Measurements from ENCODE around the gene PPP6R2. TPM values are rescaled to one million over a fixed set of nuclear protein-coding genes. Genes with fewer than 3 reads are reported as not detected.

The PPP6R2 gene
- polyA plus RNA-seq, 1 experiment = 26.6 TPM

GRCh38 chr22:50439871-50440331 is 96.8 kb downstream of the PPP6R2 start:
- POLR2A ChIA-PET = interaction anchor here (1.1 kb wide), 1 partner anchor 11 kb away, joined by 3 read pairs; no protein-coding TSS in a partner anchor
- H3K27me3 ChIP-seq (ENCODE audit: control insufficient read depth, insufficient read depth, low read length) = no peaks in the 10 kb centered on the region

GRCh38 chr22:50440544-50441249 is 97.6 kb downstream of the PPP6R2 start:
- POLR2A ChIA-PET = no interaction called here
- TF ChIP-seq CTCF (IDR thresholded peaks at IDR 0.05; ENCODE audit: low read depth, low read length) = no peak
- no peak for DNase-seq (ENCODE audit: low read depth, low spot score)
- H3K4me3 ChIP-seq (ENCODE audit: low read depth, low read length) = no peak overlapping the region
- no peak overlapping the region for H3K27ac ChIP-seq (ENCODE audit: low read depth, low read length)
- CTCF ChIA-PET = no interaction called here
- H3K9me3 ChIP-seq (ENCODE audit: control insufficient read depth, insufficient read depth, low read length) = no peaks in the 10 kb centered on the region; the same call in 1 of the 2 replicates
- no peaks in the 10 kb centered on the region for H3K27me3 ChIP-seq (ENCODE audit: control insufficient read depth, insufficient read depth, low read length)

More at GRCh38 chr22:50439871-50440331, 96.8 kb downstream of the PPP6R2 start:
- TF ChIP-seq CTCF (IDR thresholded peaks at IDR 0.05; ENCODE audit: low read depth, low read length) = no peak
- DNase-seq (ENCODE audit: low read depth, low spot score) = no peak
- CTCF ChIA-PET = no interaction called here
- Histone ChIP-seq H3K9me3 (ENCODE audit: control insufficient read depth, insufficient read depth, low read length) (no peaks in the 10 kb centered on the region; the same call in 1 of the 2 replicates), H3K4me3 (ENCODE audit: low read depth, low read length) (no peak overlapping the region), H3K27ac (ENCODE audit: low read depth, low read length) (no peak overlapping the region)

GRCh38 chr22:50441428-50441993 is 98.4 kb downstream of the PPP6R2 start:
- DNase-seq (ENCODE audit: low read depth, low spot score) = no peak
- no peaks in the 10 kb centered on the region for H3K27me3 ChIP-seq (ENCODE audit: control insufficient read depth, insufficient read depth, low read length)
- H3K9me3 ChIP-seq (ENCODE audit: control insufficient read depth, insufficient read depth, low read length) = no peaks in the 10 kb centered on the region; the same call in 1 of the 2 replicates
- CTCF ChIA-PET = interaction anchor here (1.2 kb wide), 1 partner anchor 9 kb away, joined by 3 read pairs; no protein-coding TSS in a partner anchor
- H3K27ac ChIP-seq (ENCODE audit: low read depth, low read length) = no peak overlapping the region
- no peak for TF ChIP-seq CTCF (IDR thresholded peaks at IDR 0.05; ENCODE audit: low read depth, low read length)
- no peak overlapping the region for H3K4me3 ChIP-seq (ENCODE audit: low read depth, low read length)
- POLR2A ChIA-PET = no interaction called here

- no peak for DNase-seq (ENCODE audit: low read depth, low spot score)
- POLR2A ChIA-PET = no interaction called here
- H3K27me3 ChIP-seq (ENCODE audit: control insufficient read depth, insufficient read depth, low read length) = no peaks in the 10 kb centered on the region
- no peak overlapping the region for H3K4me3 ChIP-seq (ENCODE audit: low read depth, low read length)
- CTCF ChIA-PET = no interaction called here
- H3K27ac ChIP-seq (ENCODE audit: low read depth, low read length) = no peak overlapping the region
- no peaks in the 10 kb centered on the region; the same call in 1 of the 2 replicates for H3K9me3 ChIP-seq (ENCODE audit: control insufficient read depth, insufficient read depth, low read length)
- no peak for TF ChIP-seq CTCF (IDR thresholded peaks at IDR 0.05; ENCODE audit: low read depth, low read length)
Observed at GRCh38 chr22:50443197-50443596, 100.1 kb downstream of the PPP6R2 start.

Data from AG04450 (cell line).